Measurements from ENCODE around the gene CACNA1I.

GRCh38 chr22:39646398-39647063 lies 76.0 kb downstream of the CACNA1I start:
- TF ChIP-seq POLR2A (IDR thresholded peaks at IDR 0.05; ENCODE audit: borderline replicate concordance, extremely low read depth, insufficient read depth, insufficient read length) (no peak), MAX (IDR thresholded peaks at IDR 0.05) (no peak), CBX3 (IDR thresholded peaks at IDR 0.05; ENCODE audit: low read depth) (no peak), CTCF (IDR thresholded peaks at IDR 0.05 in 2 of 3, conservative IDR thresholded peaks at IDR 0.05 in 1 of 3; ENCODE audit: borderline replicate concordance in 1 of 3, insufficient read depth in 1 of 3, low read depth in 2 of 3, low read length in 2 of 3) (no peak), ZBTB33 (IDR thresholded peaks at IDR 0.05; ENCODE audit: extremely low read depth, insufficient replicate concordance, low read length) (no peak), ZNF274 (IDR thresholded peaks at IDR 0.05; ENCODE audit: low read depth, low read length) (no peak), SP1 (IDR thresholded peaks at IDR 0.05; ENCODE audit: low read depth) (no peak), JUND (IDR thresholded peaks at IDR 0.05) (no peak), REST (IDR thresholded peaks at IDR 0.05; ENCODE audit: low read depth) (no peak), EZH2phosphoT487 (IDR thresholded peaks at IDR 0.05; ENCODE audit: borderline replicate concordance) (no peak), EGR1 (IDR thresholded peaks at IDR 0.05; ENCODE audit: low read depth) (no peak), POLR2AphosphoS5 (IDR thresholded peaks at IDR 0.05; ENCODE audit: low read depth, low read length) (no peak), YY1 (IDR thresholded peaks at IDR 0.05; ENCODE audit: extremely low read depth, insufficient replicate concordance, low read depth, low read length) (no peak)
